ENCODE data around the gene SEC23IP.
A peak's percentile ranks its signal among the peaks of the same experiment; 100 is the strongest.

The SEC23IP gene

GRCh38 chr10:119947300-119947699, 54.8 kb downstream of the SEC23IP start:
- DNase-seq (ENCODE audit: low read depth in 2 of 2): peak; percentile 3 to 6
- no peak for TF ChIP-seq CTCF (IDR thresholded peaks at IDR 0.05; ENCODE audit: low read depth, low read length)
- no peak overlapping the region for H3K4me3 ChIP-seq (replicated peaks in 1 of 2; ENCODE audit: low read depth in 2 of 2, low read length in 2 of 2)

- DNase-seq (ENCODE audit: low read depth in 2 of 2): no peak
- no peak for TF ChIP-seq CTCF (IDR thresholded peaks at IDR 0.05; ENCODE audit: low read depth, low read length)
- no peak overlapping the region for H3K4me3 ChIP-seq (replicated peaks in 1 of 2; ENCODE audit: low read depth in 2 of 2, low read length in 2 of 2)
Observed at GRCh38 chr10:119957451-119957850, 64.9 kb downstream of the SEC23IP start.

- H3K4me3 ChIP-seq (replicated peaks in 1 of 2; ENCODE audit: low read depth in 2 of 2, low read length in 2 of 2): no peak overlapping the region
- TF ChIP-seq CTCF (IDR thresholded peaks at IDR 0.05; ENCODE audit: low read depth, low read length): no peak
- DNase-seq (ENCODE audit: low read depth in 2 of 2): no peak
Observed at GRCh38 chr10:119962837-119963236, 70.3 kb downstream of the SEC23IP start.

DNA sequence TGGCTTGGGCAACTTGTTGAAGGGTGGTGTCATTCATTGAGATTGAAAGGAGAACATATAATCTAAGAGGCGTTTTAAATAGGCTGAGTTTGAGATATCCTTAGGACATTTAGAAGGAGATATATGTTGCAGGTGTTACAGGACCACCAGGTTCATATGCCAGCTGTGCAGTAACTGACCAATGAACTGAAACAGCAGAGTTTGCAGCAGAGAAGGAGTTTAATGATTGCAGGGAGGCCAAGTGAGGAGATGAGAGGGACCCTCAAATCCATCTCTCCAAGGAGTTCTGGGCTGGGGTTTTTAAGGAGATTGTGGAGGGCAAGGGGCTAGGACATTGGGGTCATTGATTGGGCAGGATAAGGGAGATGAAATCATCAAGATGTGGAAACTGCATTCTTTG, 74.5 kb downstream of the SEC23IP start:
- no peak overlapping the region for H3K4me3 ChIP-seq (replicated peaks in 1 of 2; ENCODE audit: low read depth in 2 of 2, low read length in 2 of 2)
- no peak for TF ChIP-seq CTCF (IDR thresholded peaks at IDR 0.05; ENCODE audit: low read depth, low read length)
- DNase-seq (ENCODE audit: low read depth in 2 of 2): no peak

- TF ChIP-seq CTCF (IDR thresholded peaks at IDR 0.05; ENCODE audit: low read depth, low read length): no peak
- no peak overlapping the region for H3K4me3 ChIP-seq (replicated peaks in 1 of 2; ENCODE audit: low read depth in 2 of 2, low read length in 2 of 2)
- DNase-seq (ENCODE audit: low read depth in 2 of 2): no peak
Observed at GRCh38 chr10:119969609-119970008, 77.1 kb downstream of the SEC23IP start.

- no peak for DNase-seq (ENCODE audit: low read depth in 2 of 2)
Observed at GRCh38 chr10:119970107-119970506, 77.6 kb downstream of the SEC23IP start.

More at GRCh38 chr10:119970107-119970506, 77.6 kb downstream of the SEC23IP start:
- no peak for TF ChIP-seq CTCF (IDR thresholded peaks at IDR 0.05; ENCODE audit: low read depth, low read length)
- no peak overlapping the region for H3K4me3 ChIP-seq (replicated peaks in 1 of 2; ENCODE audit: low read depth in 2 of 2, low read length in 2 of 2)
